Ishikawa (cell line): ENCODE data around the gene FOXP1.

Experiments
- CEBPB ChIP-seq: IDR thresholded peaks from 2 replicates; pipeline ENCODE4 v1.6.1; 2012
- CREB1 ChIP-seq: IDR thresholded peaks from 2 replicates; pipeline ENCODE4 v1.6.1; 2012; ENCODE audit warnings: low read depth
- FOXM1 ChIP-seq: IDR thresholded peaks from 2 replicates; pipeline ENCODE4 v1.6.1; 2012; ENCODE audit warnings: low read depth, borderline replicate concordance
- RAD21 ChIP-seq: IDR thresholded peaks from 2 replicates; pipeline ENCODE4 v1.6.1; 2012; ENCODE audit warnings: low read depth
- REST ChIP-seq: IDR thresholded peaks from 2 replicates; pipeline ENCODE4 v1.6.1; 2012; ENCODE audit warnings: low read depth, mild to moderate bottlenecking
- TAF1 ChIP-seq: IDR thresholded peaks from 2 replicates; pipeline ENCODE4 v1.6.1; 2012; ENCODE audit warnings: low read depth, mild to moderate bottlenecking

- TF ChIP-seq CEBPB (no peak), REST (no peak), RAD21 (no peak), CREB1 (no peak), FOXM1 (no peak), TAF1 (no peak)
Measured at GRCh38 chr3:71482771-71483170, 100.8 kb downstream of the FOXP1 start.
